Measurements from ENCODE around the gene CD164. TPM values are rescaled to one million over a fixed set of nuclear protein-coding genes. Genes with fewer than 3 reads are reported as not detected.
"Not testable (repeated sequence)": the region's sequence is repeated elsewhere in the genome, so short reads cannot be mapped to it uniquely, and the experiment has no call there.

Gene CD164
- total and polyA plus RNA-seq, 3 experiments from 2014 or later = 246 to 291 (median 259) TPM

DNA sequence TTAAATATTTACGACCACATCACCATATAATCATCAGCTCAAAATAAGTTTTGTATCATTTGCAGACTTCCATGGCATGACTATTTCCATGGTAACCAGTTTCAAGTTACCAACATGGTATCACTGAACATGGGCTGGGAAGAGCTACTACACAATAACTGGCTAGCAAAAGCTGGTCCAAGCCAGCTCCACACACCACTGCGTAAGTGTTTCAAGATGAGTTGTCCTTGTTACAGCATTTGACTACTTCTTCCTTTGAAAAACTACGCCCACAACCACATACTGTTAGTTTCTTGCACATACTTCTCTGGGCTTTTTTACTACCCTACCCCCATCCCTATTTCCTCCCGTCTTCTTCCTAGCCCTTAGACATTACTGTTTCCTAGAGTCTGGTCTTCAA lies 8.5 kb downstream of the CD164 start:
- CTCF ChIA-PET = interaction anchor here (0.9 to 1.4 kb wide), 2 partner anchors 9 to 10 kb away, joined by 3 to 6 read pairs; partner anchors contain the start of gene CD164
- peaks cover 66% of the 10 kb centered on the region for H3K36me3 ChIP-seq (ENCODE audit: insufficient read depth, low read length)
- no peak for DNase-seq
- Mint-ChIP-seq H3K27me3 (no peaks in the 10 kb centered on the region), H3K4me1 (peaks cover 66 to 84% (median 82%) of the 10 kb centered on the region in 3 donors), H3K36me3 (peaks cover 16 to 90% (median 27%) of the 10 kb centered on the region in 3 donors), H3K9me3 (no peaks in the 10 kb centered on the region), H3K27ac (peak overlapping the region; percentile 30 to 94 (median 53)), H3K4me3 (peak overlapping the region in 6 of 7 donors; percentile 17 to 32 (median 28))
- H3K4me3 ChIP-seq (ENCODE audit: low read length) = no peak overlapping the region
- H3K27ac ChIP-seq (ENCODE audit: low read depth, low read length) = no peak overlapping the region
- POLR2A ChIA-PET = interaction anchor here (2.6 kb wide), 1 partner anchor 9 kb away, joined by 8 read pairs; the partner anchor contains the start of gene CD164
- peaks cover 53% of the 10 kb centered on the region for H3K4me1 ChIP-seq (ENCODE audit: insufficient read depth, low read length)
- no peaks in the 10 kb centered on the region for H3K9me3 ChIP-seq (ENCODE audit: low read length)
- no peaks in the 10 kb centered on the region for H3K27me3 ChIP-seq (ENCODE audit: insufficient read depth, low read length, poor library complexity, severe bottlenecking)

DNA sequence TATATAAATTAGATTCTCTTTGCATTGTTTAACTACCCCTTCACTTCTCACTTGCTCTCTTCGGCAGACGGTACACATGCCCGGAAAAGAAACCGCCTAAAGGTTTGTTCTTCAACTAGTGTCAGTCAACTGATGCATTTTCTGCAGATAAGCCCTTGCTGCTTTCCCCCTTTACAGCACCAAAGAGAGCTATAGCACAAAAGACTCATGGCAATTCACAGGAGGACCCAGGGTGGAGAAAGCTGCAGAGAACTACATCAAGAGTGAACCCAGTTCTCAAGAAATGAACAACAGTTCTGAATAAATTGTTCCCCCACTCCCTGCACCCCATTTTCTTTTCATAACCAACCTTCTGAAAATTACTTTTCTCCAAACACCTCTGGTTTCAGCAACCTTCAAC lies 8.9 kb downstream of the CD164 start:
- DNase-seq = no peak
- CTCF ChIA-PET = interaction anchor here (1.4 kb wide), 1 partner anchor 9 kb away, joined by 6 read pairs; the partner anchor contains the start of gene CD164

DNA sequence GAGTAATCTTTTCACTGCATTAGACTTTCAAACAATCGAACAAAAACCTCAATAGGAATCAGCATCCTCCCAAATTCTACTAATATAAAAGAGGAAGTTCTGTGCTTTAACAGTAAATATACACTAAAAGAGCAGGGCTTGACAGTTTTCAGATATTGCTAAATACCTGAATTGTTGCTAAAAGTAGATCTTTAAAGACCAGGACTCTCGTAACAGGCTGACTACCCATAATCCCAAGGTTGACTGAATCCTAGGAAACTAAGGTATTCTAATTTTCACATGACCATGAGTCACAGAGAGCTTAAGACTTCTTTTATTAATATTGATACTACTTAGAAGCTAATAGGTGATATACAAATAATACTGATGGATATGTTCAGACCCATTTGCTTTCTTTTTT lies 10.1 kb downstream of the CD164 start:
- ChIA-PET CTCF (interaction anchor here (1.0 kb wide), 1 partner anchor 12 kb away, joined by 3 read pairs; no protein-coding TSS in a partner anchor), POLR2A (interaction anchor here (2.6 kb wide), 1 partner anchor 10 kb away, joined by 8 read pairs; the partner anchor contains the start of gene CD164)
- peaks cover 61 to 77% (median 77%) of the 10 kb centered on the region in 3 donors for H3K4me1 Mint-ChIP-seq
- no peak overlapping the region for H3K4me3 ChIP-seq (ENCODE audit: low read length)
- H3K4me3 Mint-ChIP-seq = peak overlapping the region in 1 of 7 donors; percentile 44
- peaks cover 72% of the 10 kb centered on the region for H3K36me3 ChIP-seq (ENCODE audit: insufficient read depth, low read length)
- no peaks in the 10 kb centered on the region for H3K27me3 ChIP-seq (ENCODE audit: insufficient read depth, low read length, poor library complexity, severe bottlenecking)
- no peaks in the 10 kb centered on the region for H3K9me3 Mint-ChIP-seq
- H3K27ac ChIP-seq (ENCODE audit: low read depth, low read length) = no peak overlapping the region
- H3K36me3 Mint-ChIP-seq = peaks cover 18 to 91% (median 27%) of the 10 kb centered on the region in 3 donors
- no peaks in the 10 kb centered on the region for H3K27me3 Mint-ChIP-seq
- no peak for DNase-seq
- no peaks in the 10 kb centered on the region for H3K9me3 ChIP-seq (ENCODE audit: low read length)
- peak overlapping the region in 3 of 8 donors; percentile 39 to 79 (median 53) for H3K27ac Mint-ChIP-seq
- peaks cover 37% of the 10 kb centered on the region for H3K4me1 ChIP-seq (ENCODE audit: insufficient read depth, low read length)

More for the DNA sequence above, 8.9 kb downstream of the CD164 start:
- H3K9me3 Mint-ChIP-seq = no peaks in the 10 kb centered on the region
- peaks cover 63 to 82% (median 80%) of the 10 kb centered on the region in 3 donors for H3K4me1 Mint-ChIP-seq
- H3K4me3 Mint-ChIP-seq = peak overlapping the region; percentile 9 to 41 (median 27)
- peak overlapping the region; percentile 30 to 81 (median 53) for H3K27ac Mint-ChIP-seq
- no peaks in the 10 kb centered on the region for H3K27me3 ChIP-seq (ENCODE audit: insufficient read depth, low read length, poor library complexity, severe bottlenecking)
- H3K36me3 Mint-ChIP-seq = peaks cover 16 to 92% (median 27%) of the 10 kb centered on the region in 3 donors
- H3K4me3 ChIP-seq (ENCODE audit: low read length) = no peak overlapping the region
- H3K9me3 ChIP-seq (ENCODE audit: low read length) = no peaks in the 10 kb centered on the region
- no peaks in the 10 kb centered on the region for H3K27me3 Mint-ChIP-seq
- peaks cover 48% of the 10 kb centered on the region for H3K4me1 ChIP-seq (ENCODE audit: insufficient read depth, low read length)
- H3K36me3 ChIP-seq (ENCODE audit: insufficient read depth, low read length) = peaks cover 70% of the 10 kb centered on the region
- H3K27ac ChIP-seq (ENCODE audit: low read depth, low read length) = no peak overlapping the region
- POLR2A ChIA-PET = interaction anchor here (2.6 kb wide), 1 partner anchor 9 kb away, joined by 8 read pairs; the partner anchor contains the start of gene CD164

DNA sequence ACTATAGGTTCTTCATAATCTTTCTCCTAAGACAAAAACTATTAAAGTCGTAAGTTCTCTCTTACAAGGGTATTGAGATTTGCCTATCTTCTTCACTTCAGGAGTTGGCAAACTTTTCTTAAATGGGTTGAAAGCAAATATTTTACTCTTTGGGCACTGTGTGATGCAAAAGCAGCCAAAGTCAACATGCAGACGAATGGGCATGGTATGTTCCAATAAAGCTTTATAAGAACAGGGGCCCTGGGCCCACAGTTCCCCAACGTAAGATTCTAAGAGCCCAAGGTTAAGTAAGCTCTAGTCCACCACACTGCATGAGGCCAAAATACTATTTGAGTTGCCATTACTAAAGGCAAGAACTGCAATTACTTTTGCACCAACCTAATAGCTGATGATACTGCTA lies 11.5 kb downstream of the CD164 start:
- peaks cover 64% of the 10 kb centered on the region for H3K36me3 ChIP-seq (ENCODE audit: insufficient read depth, low read length)
- no peak overlapping the region for H3K4me3 Mint-ChIP-seq
- H3K9me3 ChIP-seq (ENCODE audit: low read length) = no peaks in the 10 kb centered on the region
- DNase-seq = no peak
- peaks cover 16 to 91% (median 20%) of the 10 kb centered on the region in 3 donors for H3K36me3 Mint-ChIP-seq
- ChIA-PET CTCF (no interaction called here), POLR2A (no interaction called here)
- H3K9me3 Mint-ChIP-seq = no peaks in the 10 kb centered on the region
- H3K4me1 Mint-ChIP-seq = peaks cover 56 to 77% (median 70%) of the 10 kb centered on the region in 3 donors
- no peak overlapping the region for H3K4me3 ChIP-seq (ENCODE audit: low read length)
- H3K27ac ChIP-seq (ENCODE audit: low read depth, low read length) = no peak overlapping the region
- H3K27me3 Mint-ChIP-seq = no peaks in the 10 kb centered on the region
- H3K27me3 ChIP-seq (ENCODE audit: insufficient read depth, low read length, poor library complexity, severe bottlenecking) = no peaks in the 10 kb centered on the region
- peaks cover 33% of the 10 kb centered on the region for H3K4me1 ChIP-seq (ENCODE audit: insufficient read depth, low read length)
- H3K27ac Mint-ChIP-seq = peak overlapping the region in 1 of 8 donors; percentile 29

DNA sequence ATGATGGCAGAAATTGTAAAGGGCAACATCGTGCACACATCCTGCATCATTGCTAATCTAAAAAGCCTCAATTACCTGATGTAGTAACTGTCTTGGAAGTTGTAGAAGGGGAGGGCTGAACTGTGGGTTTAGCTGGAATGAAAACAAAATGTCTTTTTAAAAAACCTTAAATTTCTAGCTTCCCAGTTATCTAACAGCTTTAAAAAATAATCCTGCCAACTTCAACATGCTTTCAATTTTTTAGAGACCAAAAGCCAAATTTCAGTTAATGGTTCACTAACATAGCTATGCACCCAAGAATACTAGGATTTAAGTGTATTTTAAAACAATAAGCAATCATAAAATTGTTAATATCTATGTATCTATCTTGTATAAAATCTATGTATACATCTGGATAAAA lies 11.9 kb downstream of the CD164 start:
- Mint-ChIP-seq H3K4me3 (no peak overlapping the region), H3K9me3 (no peaks in the 10 kb centered on the region), H3K4me1 (peaks cover 55 to 77% (median 68%) of the 10 kb centered on the region in 3 donors), H3K27me3 (no peaks in the 10 kb centered on the region), H3K27ac (peak overlapping the region in 1 of 8 donors; percentile 22), H3K36me3 (peaks cover 16 to 91% (median 20%) of the 10 kb centered on the region in 3 donors)
- peaks cover 60% of the 10 kb centered on the region for H3K36me3 ChIP-seq (ENCODE audit: insufficient read depth, low read length)
- ChIA-PET POLR2A (interaction anchor here (1.3 kb wide), 1 partner anchor 9 kb away, joined by 3 read pairs; no protein-coding TSS in a partner anchor), CTCF (no interaction called here)
- no peaks in the 10 kb centered on the region for H3K9me3 ChIP-seq (ENCODE audit: low read length)
- DNase-seq = no peak
- no peaks in the 10 kb centered on the region for H3K27me3 ChIP-seq (ENCODE audit: insufficient read depth, low read length, poor library complexity, severe bottlenecking)
- peaks cover 33% of the 10 kb centered on the region for H3K4me1 ChIP-seq (ENCODE audit: insufficient read depth, low read length)
- no peak overlapping the region for H3K4me3 ChIP-seq (ENCODE audit: low read length)
- H3K27ac ChIP-seq (ENCODE audit: low read depth, low read length) = no peak overlapping the region

DNA sequence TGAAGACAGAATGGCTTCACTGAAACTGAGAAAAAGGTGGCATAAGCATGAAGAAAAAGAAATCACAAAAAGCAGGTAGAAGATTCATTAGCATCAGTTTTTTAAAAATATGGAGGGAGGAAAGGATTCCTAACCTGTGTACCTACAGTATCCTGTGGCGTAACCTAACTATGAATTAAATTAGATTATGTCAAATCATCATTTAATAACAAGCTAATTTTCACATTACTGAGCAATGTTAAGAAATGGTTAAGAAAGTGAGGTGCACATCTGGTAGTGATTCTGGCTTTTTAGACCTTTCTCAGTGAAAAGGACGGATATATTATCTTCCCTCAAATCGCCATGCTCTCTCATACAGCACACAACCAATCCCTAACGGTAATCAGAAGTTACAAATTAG lies 12.5 kb downstream of the CD164 start:
- peaks cover 54% of the 10 kb centered on the region for H3K36me3 ChIP-seq (ENCODE audit: insufficient read depth, low read length)
- CTCF ChIA-PET = no interaction called here
- peaks cover 21 to 89% (median 24%) of the 10 kb centered on the region in 3 donors for H3K36me3 Mint-ChIP-seq
- H3K9me3 ChIP-seq (ENCODE audit: low read length) = no peaks in the 10 kb centered on the region
- H3K27me3 Mint-ChIP-seq = no peaks in the 10 kb centered on the region
- no peak overlapping the region for H3K27ac ChIP-seq (ENCODE audit: low read depth, low read length)
- H3K4me3 Mint-ChIP-seq = no peak overlapping the region
- peak overlapping the region in 4 of 8 donors; percentile 5 to 59 (median 14) for H3K27ac Mint-ChIP-seq
- H3K4me1 Mint-ChIP-seq = peaks cover 55 to 75% (median 66%) of the 10 kb centered on the region in 3 donors
- POLR2A ChIA-PET = interaction anchor here (1.3 kb wide), 1 partner anchor 10 kb away, joined by 3 read pairs; no protein-coding TSS in a partner anchor
- peaks cover 28% of the 10 kb centered on the region for H3K4me1 ChIP-seq (ENCODE audit: insufficient read depth, low read length)
- no peaks in the 10 kb centered on the region for H3K27me3 ChIP-seq (ENCODE audit: insufficient read depth, low read length, poor library complexity, severe bottlenecking)
- no peak for DNase-seq
- H3K4me3 ChIP-seq (ENCODE audit: low read length) = no peak overlapping the region
- no peaks in the 10 kb centered on the region for H3K9me3 Mint-ChIP-seq

DNA sequence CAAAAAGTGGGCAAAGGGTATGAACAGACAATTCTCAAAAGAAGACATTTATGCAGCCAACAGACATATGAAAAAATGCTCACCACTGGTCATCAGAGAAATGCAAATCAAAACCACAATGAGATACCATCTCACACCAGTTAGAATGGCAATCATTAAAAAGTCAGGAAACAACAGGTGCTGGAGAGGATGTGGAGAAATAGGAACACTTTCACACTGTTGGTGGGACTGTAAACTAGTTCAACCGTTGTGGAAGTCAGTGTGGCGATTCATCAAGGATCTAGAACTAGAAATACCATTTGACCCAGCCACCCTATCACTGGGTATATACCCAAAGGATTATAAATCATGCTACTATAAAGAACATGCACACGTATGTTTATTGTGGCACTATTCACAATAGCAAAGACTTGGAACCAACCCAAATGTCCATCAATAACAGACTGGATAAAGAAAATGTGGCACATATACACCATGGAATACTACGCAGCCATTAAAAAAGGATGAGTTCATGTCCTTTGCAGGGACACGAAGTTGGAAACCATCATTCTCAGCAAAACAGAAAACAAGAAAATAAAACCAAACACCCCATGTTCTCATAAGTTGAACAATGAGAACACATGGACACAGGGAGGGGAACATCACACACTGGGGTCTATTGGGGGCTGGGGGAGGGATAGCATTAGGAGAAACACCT lies 17.7 kb downstream of the CD164 start:
- H3K27me3 ChIP-seq (ENCODE audit: insufficient read depth, low read length, poor library complexity, severe bottlenecking); H3K27me3 Mint-ChIP-seq; DNase-seq; H3K9me3 Mint-ChIP-seq; CTCF ChIA-PET; H3K4me3 ChIP-seq (ENCODE audit: low read length); H3K4me1 ChIP-seq (ENCODE audit: insufficient read depth, low read length); POLR2A ChIA-PET; H3K9me3 ChIP-seq (ENCODE audit: low read length); H3K4me3 Mint-ChIP-seq; H3K27ac ChIP-seq (ENCODE audit: low read depth, low read length): not testable (repeated sequence)
- H3K27ac Mint-ChIP-seq = peak overlapping the region in 5 of 8 donors; percentile 19 to 58 (median 41)
- peaks cover 38 to 61% (median 52%) of the 10 kb centered on the region in 3 donors for H3K4me1 Mint-ChIP-seq
- H3K36me3 ChIP-seq (ENCODE audit: insufficient read depth, low read length) = peaks cover 34% of the 10 kb centered on the region
- peaks cover 26 to 91% (median 38%) of the 10 kb centered on the region in 3 donors for H3K36me3 Mint-ChIP-seq

DNA sequence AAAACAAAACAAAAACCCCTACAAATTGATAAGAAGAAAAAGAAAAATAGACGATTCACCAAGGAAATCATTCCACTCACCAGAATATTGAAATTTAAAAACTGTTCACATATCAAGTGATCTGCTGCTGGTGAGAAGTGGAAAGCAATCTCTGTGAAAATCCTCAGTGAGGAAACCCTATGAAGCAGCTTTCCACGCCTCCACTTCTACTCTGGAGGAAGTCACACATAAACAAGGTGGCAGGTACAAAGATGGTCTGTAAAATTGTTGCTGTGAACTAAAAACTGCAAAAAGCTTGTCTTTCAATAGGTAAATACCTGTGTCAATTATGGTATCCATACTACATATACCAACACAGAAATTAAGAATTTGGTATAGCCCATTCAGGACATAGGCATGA lies 18.5 kb downstream of the CD164 start:
- ChIA-PET CTCF (interaction anchor here (1.0 kb wide), 1 partner anchor 10 kb away, joined by 3 read pairs; no protein-coding TSS in a partner anchor), POLR2A (interaction anchor here (2.1 kb wide), 1 partner anchor 19 kb away, joined by 8 read pairs; the partner anchor contains the start of gene CD164)
- Mint-ChIP-seq H3K27me3 (no peaks in the 10 kb centered on the region), H3K4me1 (peaks cover 35 to 59% (median 51%) of the 10 kb centered on the region in 3 donors), H3K27ac (peak overlapping the region in 5 of 8 donors; percentile 13 to 35 (median 17)), H3K4me3 (no peak overlapping the region), H3K36me3 (peaks cover 26 to 92% (median 39%) of the 10 kb centered on the region in 3 donors), H3K9me3 (no peaks in the 10 kb centered on the region)
- no peaks in the 10 kb centered on the region for H3K27me3 ChIP-seq (ENCODE audit: insufficient read depth, low read length, poor library complexity, severe bottlenecking)
- H3K4me1 ChIP-seq (ENCODE audit: insufficient read depth, low read length) = no peaks in the 10 kb centered on the region
- no peaks in the 10 kb centered on the region for H3K9me3 ChIP-seq (ENCODE audit: low read length)
- peaks cover 29% of the 10 kb centered on the region for H3K36me3 ChIP-seq (ENCODE audit: insufficient read depth, low read length)
- no peak overlapping the region for H3K4me3 ChIP-seq (ENCODE audit: low read length)
- DNase-seq = no peak
- no peak overlapping the region for H3K27ac ChIP-seq (ENCODE audit: low read depth, low read length)
